GM11168 (cell line): ENCODE data around the gene DSTN.

ENCODE experiments used
- in situ Hi-C: fragments of 300-500 bp; cut with MboI; formaldehyde crosslinking; loops from one replicate; pipeline ENCODE4 v1.12.0; 2022; ENCODE audit warnings: low sequenced_read_pairs; ENCODE audit not compliant: unreplicated experiment

DSTN gene

GRCh38 chr20:17608701-17609497 lies 39.0 kb downstream of the DSTN start:
- in situ Hi-C loops = no loop called here

GRCh38 chr20:17609811-17610377 lies 40.0 kb downstream of the DSTN start:
- in situ Hi-C loops = no loop called here

GRCh38 chr20:17610566-17611289 lies 40.9 kb downstream of the DSTN start:
- in situ Hi-C loops = no loop called here

GRCh38 chr20:17611290-17611539 lies 41.3 kb downstream of the DSTN start:
- in situ Hi-C loops = no loop called here

DNA sequence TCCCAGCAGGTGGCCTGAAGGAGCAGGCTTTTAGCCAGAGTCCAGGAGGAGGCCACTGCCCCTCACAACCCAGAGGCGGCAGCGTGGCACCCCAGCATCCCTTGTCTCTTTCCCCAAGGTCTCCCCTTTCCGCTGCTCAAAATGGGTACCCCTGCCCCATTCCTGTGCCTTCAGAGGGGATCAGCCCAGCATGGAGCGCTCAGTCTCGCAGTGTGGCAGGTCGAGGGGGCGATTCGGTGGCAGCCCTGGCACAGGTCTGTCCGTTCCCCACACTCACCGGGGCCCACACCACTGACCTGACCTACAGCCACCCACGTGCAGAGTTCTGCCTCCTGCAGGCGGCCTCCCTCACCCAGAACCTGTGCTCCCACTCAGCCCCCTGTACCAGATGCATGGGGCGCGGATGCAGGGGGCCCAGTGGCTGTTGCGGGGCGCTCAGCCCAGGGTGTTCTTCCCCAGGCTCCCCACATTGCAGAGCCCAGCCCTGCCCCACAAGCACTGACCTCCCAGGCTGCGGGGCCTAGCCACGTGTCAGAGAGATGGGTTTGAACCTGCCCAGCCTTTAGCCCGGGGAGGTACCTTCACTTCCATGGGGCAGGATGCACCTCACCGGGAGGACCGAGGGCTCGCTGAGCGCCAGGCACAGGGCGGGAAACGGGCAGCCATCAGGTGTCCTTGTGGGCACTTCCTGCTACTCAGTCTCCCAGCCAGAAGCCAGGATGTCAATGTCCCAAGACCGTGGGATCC lies 41.8 kb downstream of the DSTN start:
- in situ Hi-C loops = no loop called here

GRCh38 chr20:17612287-17612991 lies 42.6 kb downstream of the DSTN start:
- in situ Hi-C loops = no loop called here

- in situ Hi-C loops = no loop called here
Measured at GRCh38 chr20:17612992-17613327, 43.1 kb downstream of the DSTN start.

DNA sequence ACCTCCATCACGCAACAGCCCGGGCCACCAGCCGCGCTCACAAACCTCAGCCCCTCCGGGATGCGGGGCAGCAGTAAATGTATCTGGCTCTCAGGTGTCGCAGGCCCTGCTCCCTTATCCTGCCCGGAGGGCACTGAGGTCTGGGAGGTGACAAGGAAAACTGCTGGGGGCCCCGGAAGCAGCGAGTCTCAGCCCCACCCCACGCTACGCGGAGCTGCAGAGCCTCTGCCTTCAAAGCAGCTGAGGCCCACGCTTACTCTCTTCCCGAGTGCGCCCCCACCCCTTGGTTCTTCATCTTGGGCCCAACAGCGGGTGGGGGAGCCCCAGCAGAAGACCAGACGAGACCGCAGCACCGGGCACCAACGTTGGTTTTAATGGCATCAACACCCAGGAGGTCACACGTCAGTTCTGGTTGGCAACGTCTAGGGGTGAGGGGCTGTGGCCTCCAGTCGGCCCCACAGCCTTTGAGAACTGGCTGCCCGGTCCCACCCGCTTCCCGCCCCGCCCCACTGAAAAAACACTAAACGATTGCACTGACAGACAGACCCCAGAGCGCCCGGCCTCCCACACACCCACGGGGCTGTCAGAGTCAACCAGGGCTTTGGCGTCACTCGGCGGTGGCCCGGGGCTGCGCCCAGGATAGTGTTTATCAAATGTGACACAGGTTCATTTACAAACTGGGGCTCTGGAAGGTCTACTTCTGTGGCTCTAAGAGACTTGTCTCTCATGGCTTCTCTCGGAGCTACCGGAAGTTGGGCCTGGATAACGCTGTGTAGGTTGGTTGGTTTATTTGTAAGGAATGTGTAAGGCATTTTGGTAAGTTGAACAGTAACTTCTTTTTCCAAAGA lies 43.7 kb downstream of the DSTN start:
- in situ Hi-C loops = no loop called here

- in situ Hi-C loops = no loop called here
Measured at GRCh38 chr20:17614176-17614811, 44.4 kb downstream of the DSTN start.

DNA sequence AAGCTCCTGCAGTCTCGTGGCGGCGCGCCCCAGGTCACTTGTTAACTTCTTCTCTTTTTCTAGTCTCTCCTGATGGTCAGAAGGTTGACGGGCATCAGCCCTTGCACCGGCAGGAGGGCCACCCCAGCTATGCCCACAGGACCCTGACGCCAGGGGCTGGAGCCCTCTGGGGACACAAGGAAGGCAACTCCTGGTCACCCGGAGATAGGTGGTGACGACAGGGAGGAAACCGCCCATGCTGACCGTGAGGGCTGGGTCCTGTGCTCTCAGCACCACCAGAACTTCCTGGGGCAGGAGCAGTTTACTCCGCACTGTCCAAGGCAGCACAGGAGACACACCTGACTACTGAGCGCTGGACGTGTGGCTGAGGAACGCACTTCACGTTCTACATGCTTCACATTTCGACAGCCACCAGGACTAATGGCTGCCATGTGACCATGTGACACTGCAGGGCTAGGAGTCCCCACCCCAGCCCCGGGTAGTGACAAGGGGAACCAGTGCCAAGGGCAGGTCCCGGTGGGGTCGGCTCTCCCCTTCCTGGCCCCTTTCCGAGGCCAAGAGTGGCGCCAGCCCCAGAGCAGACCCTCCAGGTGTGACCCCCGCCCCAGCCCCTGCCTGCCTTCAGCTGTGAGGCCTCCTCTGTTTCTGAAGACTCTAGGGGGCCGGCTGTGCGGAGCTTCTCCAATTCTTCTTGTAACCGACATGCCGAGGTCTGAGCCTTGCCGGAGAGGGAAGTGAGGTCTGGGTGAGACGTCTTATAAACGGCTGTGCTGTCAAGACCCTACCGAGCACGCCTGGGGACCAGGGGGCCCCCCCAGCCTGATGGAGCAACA lies 45.2 kb downstream of the DSTN start:
- in situ Hi-C loops = no loop called here

GRCh38 chr20:17615645-17616479 lies 46.0 kb downstream of the DSTN start:
- in situ Hi-C loops = no loop called here

DNA sequence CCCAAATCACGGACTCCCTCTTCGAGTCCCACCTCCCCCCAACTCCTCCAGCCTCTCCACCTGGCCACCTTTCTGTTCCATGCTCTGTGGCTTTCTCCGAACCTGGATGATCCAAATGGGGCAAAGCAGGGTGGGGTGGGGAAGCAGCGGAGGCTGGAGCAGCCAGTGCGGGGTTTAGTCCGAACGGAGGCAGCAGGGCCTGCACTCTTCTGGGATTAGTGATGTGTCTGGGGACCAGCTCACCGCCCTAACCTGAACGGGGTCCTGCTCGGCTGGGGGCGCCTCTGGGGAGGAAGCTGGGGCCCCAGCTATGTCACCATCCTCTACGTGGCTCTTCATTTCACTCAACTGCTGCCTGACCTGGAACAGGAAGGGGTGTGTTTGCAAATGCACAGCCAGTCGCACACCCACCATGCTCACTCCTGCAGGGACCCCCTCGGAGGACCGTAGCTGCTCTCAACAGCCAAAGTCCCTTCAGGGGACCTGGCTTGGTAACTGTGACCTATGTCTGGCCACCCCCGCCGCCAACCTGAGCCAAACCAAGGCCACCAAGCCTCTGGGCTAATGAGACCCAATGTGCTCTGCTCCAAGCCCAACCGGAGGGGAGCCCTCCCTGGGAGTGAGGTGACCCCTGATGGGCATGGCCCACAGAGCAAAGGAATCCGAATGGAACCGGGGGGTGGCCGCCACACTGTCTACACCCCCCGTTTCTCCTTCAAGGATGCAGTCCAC lies 46.8 kb downstream of the DSTN start:
- in situ Hi-C loops = no loop called here

DNA sequence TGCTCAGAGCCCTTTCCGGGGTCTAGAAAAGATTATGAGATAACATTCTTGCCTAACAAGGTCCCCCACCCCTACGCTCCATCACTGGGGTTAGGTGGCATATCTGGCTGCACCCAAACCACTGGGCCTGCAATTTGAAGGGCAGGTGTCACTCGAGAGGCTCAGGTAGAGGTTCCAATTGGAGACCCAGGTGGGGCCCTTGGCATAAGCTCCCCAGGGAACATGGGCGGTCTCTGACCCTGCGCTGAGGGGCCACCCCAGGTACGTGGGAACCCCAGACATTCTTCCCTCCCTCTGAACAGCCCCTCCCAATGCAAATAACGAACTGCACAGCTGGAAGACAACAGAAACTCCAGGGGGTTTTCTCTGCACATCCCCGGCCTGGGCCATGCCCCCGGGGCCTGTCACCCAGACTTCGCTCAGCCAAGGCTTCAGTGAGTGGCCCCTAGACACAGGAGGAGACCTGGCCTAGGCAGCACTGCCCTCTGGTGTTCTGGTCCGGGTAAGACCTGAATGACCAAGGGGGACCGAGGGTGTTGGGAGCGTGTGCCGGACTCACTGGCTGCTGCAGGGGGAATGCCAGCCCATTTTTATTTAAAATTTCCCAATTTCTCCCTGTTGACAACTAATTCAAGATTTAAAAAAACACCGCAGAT lies 47.5 kb downstream of the DSTN start:
- in situ Hi-C loops = no loop called here

DNA sequence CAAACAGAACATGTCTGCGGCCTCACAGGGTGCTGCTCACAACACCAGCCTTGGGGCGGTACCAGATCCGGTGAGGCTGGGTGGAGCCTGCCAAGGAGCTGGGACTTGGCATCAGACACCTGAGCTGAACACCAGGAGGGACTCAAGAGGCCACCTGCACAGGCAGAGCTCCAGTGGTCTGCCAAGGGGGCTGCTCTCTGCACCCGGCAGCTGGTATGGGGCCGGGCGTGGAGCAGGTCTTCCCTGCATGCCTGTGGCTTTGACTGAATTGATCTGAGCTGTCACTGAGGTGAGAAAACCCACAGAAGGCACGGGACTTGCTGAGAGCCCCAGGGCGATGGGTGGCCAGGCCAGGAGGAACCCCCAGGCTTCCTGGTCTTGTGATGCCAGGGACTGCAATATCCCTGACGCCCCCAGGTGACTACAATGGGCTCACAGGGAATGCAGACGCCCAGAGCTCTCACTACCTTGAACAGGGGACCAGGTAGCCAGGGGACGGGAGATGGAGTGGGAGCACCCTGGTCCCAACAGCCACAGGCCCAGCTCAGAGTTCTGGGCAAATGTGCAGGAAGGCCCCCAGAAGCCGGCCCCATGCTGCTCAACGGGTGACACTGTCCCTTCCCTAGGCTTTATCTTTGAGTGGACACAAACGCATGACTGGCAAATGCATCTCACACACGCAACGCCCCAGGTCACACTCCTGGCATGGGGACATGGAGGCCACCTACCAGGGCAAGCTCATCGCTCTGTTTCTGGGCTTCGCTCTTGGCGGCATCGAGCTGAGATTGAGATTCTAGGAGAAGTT lies 48.2 kb downstream of the DSTN start:
- in situ Hi-C loops = no loop called here

GRCh38 chr20:17618673-17619013 lies 48.8 kb downstream of the DSTN start:
- in situ Hi-C loops = no loop called here
